ENCODE measurements around the gene OSBPL1A. TPM values are rescaled to one million over a fixed set of nuclear protein-coding genes. Genes with fewer than 3 reads are reported as not detected.
"Not testable (repeated sequence)": the region's sequence is repeated elsewhere in the genome, so short reads cannot be mapped to it uniquely, and the experiment has no call there.

The OSBPL1A gene
- total and polyA plus RNA-seq, 4 experiments from 2014 or later, result 2.4 to 5.3 (median 4.0) TPM

DNA sequence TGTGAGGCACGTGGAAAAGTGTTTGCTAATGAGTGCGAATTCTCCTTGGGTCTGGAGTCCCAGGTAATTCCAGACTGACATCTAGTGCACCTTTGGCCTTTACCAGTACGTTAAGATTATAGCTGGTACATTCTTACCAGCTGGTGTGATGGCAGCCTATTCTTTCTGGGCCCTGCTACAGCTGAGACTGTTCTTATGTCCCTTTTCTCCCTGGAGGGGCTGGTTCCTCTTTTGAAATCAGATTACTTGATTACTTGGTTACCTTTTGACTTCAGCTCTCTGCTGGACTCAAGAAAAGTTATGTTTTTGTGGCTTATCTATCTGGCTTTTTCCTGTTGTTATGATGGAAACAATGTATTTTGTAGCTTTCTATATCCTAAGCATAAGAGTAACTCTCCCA is 244.2 kb downstream of the OSBPL1A start:
- ChIA-PET CTCF (ENCODE audit: partially characterized antibody) (no interaction called here), POLR2A (ENCODE audit: partially characterized antibody) (interaction anchor here (0.9 kb wide), 1 partner anchor 15 kb away, joined by 3 read pairs; the partner anchor contains the start of gene CABYR)
- H3K27ac Mint-ChIP-seq, result no peak overlapping the region
- H3K9me3 Mint-ChIP-seq, result peaks cover 0 to 3% (median 0%) of the 10 kb centered on the region in 8 donors
- intact Hi-C loops (cut with micrococcal nuclease), result no loop called here
- Histone ChIP-seq H3K9me3 (ENCODE audit: control insufficient read depth in 1 of 2, low read length in 2 of 2) (no peaks in the 10 kb centered on the region), H3K36me3 (ENCODE audit: insufficient read depth, low read length) (no peaks in the 10 kb centered on the region), H3K27ac (ENCODE audit: low read depth, low read length) (no peak overlapping the region), H3K4me3 (ENCODE audit: low read length in 2 of 2) (no peak overlapping the region), H3K27me3 (ENCODE audit: insufficient read depth, low read length) (no peaks in the 10 kb centered on the region), H3K4me1 (ENCODE audit: insufficient read depth, low read length) (no peaks in the 10 kb centered on the region)
- DNase-seq, result no peak
- H3K4me3 Mint-ChIP-seq, result no peak overlapping the region
- peaks cover 0 to 7% of the 10 kb centered on the region in 2 donors for H3K36me3 Mint-ChIP-seq
- H3K27me3 Mint-ChIP-seq, result peaks cover 0 to 1% of the 10 kb centered on the region in 2 donors
- H3K4me1 Mint-ChIP-seq, result no peaks in the 10 kb centered on the region

DNA sequence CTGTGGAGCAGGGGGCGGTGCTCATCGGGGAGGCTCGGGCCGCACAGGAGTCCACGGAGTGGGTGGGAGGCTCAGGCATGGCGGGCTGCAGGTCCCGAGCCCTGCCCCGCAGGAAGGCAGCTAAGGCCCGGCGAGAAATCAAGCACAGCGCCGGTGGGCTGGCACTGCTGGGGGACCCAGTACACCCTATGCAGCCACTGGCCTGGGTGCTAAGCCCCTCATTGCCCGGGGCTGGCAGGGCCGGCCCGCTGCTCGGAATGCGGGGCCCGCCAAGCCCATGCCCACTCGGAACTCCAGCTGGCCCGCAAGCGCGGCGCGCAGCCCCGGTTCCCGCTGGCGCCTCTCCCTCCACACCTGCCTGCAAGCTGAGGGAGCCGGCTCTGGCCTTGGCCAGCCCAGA is 248.0 kb downstream of the OSBPL1A start:
- H3K27ac ChIP-seq (ENCODE audit: low read depth, low read length); H3K4me3 Mint-ChIP-seq; H3K9me3 ChIP-seq (ENCODE audit: control insufficient read depth in 1 of 2, low read length in 2 of 2); H3K4me1 Mint-ChIP-seq; CTCF ChIA-PET (ENCODE audit: partially characterized antibody); POLR2A ChIA-PET (ENCODE audit: partially characterized antibody); H3K27ac Mint-ChIP-seq; H3K4me1 ChIP-seq (ENCODE audit: insufficient read depth, low read length); DNase-seq; H3K27me3 Mint-ChIP-seq; H3K27me3 ChIP-seq (ENCODE audit: insufficient read depth, low read length); H3K9me3 Mint-ChIP-seq; H3K36me3 Mint-ChIP-seq; H3K4me3 ChIP-seq (ENCODE audit: low read length in 2 of 2); intact Hi-C loops (cut with micrococcal nuclease); H3K36me3 ChIP-seq (ENCODE audit: insufficient read depth, low read length): not testable (repeated sequence)

DNA sequence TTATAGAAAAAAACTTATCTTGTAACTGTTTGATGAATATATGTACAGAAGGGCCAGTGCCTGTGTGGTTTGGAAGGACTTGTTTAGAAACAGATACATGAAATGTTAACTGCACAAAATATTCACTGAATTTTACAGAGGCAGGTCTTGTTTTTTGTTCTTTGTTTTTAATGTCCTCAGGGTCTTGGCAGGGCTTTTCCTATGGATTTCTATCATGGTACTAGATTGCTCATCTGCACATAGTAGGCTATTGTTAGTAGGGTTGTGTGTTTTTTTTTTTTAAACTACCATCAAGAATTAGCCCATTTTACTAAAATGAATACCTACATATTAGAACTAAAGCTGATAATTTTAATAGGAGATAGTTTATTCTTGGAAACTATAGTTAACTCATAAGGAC is 255.2 kb downstream of the OSBPL1A start:
- Mint-ChIP-seq H3K4me3 (no peak overlapping the region), H3K9me3 (no peaks in the 10 kb centered on the region), H3K4me1 (peaks cover 14 to 28% (median 21%) of the 10 kb centered on the region in 4 donors), H3K36me3 (peaks cover 0 to 4% of the 10 kb centered on the region in 2 donors), H3K27ac (no peak overlapping the region), H3K27me3 (peaks cover 10 to 17% of the 10 kb centered on the region in 2 donors)
- Histone ChIP-seq H3K27ac (ENCODE audit: low read depth, low read length) (no peak overlapping the region), H3K36me3 (ENCODE audit: insufficient read depth, low read length) (no peaks in the 10 kb centered on the region), H3K27me3 (ENCODE audit: insufficient read depth, low read length) (peaks cover 7% of the 10 kb centered on the region), H3K4me1 (ENCODE audit: insufficient read depth, low read length) (peaks cover 22% of the 10 kb centered on the region), H3K4me3 (ENCODE audit: low read length in 2 of 2) (no peak overlapping the region), H3K9me3 (ENCODE audit: control insufficient read depth in 1 of 2, low read length in 2 of 2) (no peaks in the 10 kb centered on the region)
- POLR2A ChIA-PET (ENCODE audit: partially characterized antibody), result interaction anchor here (1.6 kb wide), 1 partner anchor 9 kb away, joined by 4 read pairs; no protein-coding TSS in a partner anchor
- intact Hi-C loops (cut with micrococcal nuclease), result no loop called here
- CTCF ChIA-PET (ENCODE audit: partially characterized antibody), result no interaction called here
- no peak for DNase-seq

DNA sequence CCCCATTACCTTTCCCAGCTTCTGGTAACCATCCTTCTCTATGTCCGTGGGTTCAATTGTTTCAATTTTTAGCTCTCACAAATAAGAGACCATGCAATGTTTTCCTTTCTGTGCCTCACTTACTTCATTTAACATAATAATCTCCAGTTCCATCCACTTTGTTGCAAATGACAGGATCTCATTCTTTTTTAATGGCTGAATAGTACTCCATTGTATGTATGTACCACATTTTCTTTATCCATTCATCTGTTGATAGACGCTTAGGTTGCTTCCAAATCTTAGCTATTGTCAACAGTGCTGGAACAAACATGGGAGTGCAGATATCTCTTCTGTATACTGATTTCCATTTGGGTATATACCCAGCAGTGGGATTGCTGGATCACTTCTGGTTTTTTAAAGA is 256.9 kb downstream of the OSBPL1A start:
- CTCF ChIA-PET (ENCODE audit: partially characterized antibody), result no interaction called here
- no peaks in the 10 kb centered on the region for H3K9me3 ChIP-seq (ENCODE audit: control insufficient read depth in 1 of 2, low read length in 2 of 2)
- Mint-ChIP-seq H3K36me3 (peaks cover 0 to 4% of the 10 kb centered on the region in 2 donors), H3K27ac (no peak overlapping the region), H3K27me3 (peaks cover 10 to 17% of the 10 kb centered on the region in 2 donors), H3K4me1 (peaks cover 26 to 44% (median 34%) of the 10 kb centered on the region in 4 donors), H3K4me3 (peak overlapping the region in 6 of 8 donors; percentile 11 to 68 (median 30)), H3K9me3 (no peaks in the 10 kb centered on the region)
- POLR2A ChIA-PET (ENCODE audit: partially characterized antibody), result interaction anchor here (1.6 kb wide), 1 partner anchor 11 kb away, joined by 4 read pairs; no protein-coding TSS in a partner anchor
- H3K27ac ChIP-seq (ENCODE audit: low read depth, low read length), result no peak overlapping the region
- H3K4me3 ChIP-seq (ENCODE audit: low read length in 2 of 2), result no peak overlapping the region
- no peaks in the 10 kb centered on the region for H3K36me3 ChIP-seq (ENCODE audit: insufficient read depth, low read length)
- peaks cover 7% of the 10 kb centered on the region for H3K27me3 ChIP-seq (ENCODE audit: insufficient read depth, low read length)
- peaks cover 29% of the 10 kb centered on the region for H3K4me1 ChIP-seq (ENCODE audit: insufficient read depth, low read length)
- intact Hi-C loops (cut with micrococcal nuclease), result no loop called here
- DNase-seq, result no peak

DNA sequence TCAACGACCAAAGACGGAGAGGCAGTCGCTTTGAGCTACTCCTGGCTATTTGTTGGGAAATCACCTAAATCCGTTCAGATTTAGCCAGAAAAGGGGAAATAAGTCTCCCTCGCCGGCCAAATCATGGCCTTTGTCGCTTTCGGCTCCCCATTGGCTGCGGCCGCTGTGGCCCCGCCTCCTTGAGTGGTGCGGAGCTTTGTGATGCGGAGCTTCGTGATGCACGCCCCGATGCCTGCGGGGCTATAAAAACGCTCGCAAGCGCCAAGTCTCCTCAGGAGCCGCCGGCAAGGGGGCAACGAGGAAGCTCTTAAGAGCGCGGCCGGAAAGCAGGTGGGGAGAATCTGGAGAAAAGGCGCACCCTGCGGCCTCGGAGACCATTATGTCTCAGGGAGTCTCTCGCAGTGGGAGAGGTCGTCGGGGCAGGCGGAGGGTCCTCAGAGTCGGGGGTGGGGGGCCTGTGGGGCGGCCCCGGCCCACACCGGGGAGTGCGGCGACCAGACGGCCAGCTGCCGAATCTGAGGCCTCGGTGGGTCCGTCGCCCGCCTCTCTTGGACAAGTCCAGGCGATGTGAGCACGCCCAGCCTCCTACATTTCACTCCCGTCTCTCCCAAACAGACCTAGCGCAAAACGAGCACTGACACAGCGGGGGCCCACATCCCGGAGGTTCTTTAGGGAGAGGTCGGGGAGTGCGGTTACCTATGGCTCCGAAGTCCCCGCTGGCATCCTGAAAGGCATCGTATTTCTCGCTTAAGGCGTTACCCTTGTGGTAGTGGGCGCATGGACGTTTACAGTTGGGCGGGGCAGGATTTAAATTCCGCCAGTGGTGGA is 258.6 kb downstream of the OSBPL1A start, which contains the start of gene CABYR:
TSS of gene CABYR (plus strand) at position 274 of the 828 bp plus-strand sequence. CDS start 4,053 bp downstream, outside the sequence.
- Mint-ChIP-seq H3K9me3 (no peaks in the 10 kb centered on the region), H3K36me3 (peaks cover 9 to 10% of the 10 kb centered on the region in 2 donors), H3K27me3 (peaks cover 8 to 11% of the 10 kb centered on the region in 2 donors), H3K4me1 (peaks cover 26 to 44% (median 34%) of the 10 kb centered on the region in 4 donors), H3K4me3 (peak within 1 kb of the TSS; percentile 86 to 98 (median 92)), H3K27ac (peak within 1 kb of the TSS; percentile 79 to 94 (median 87))
- CTCF ChIA-PET (ENCODE audit: partially characterized antibody), result interaction anchor here (0.9 kb wide), 1 partner anchor 20 kb away, joined by 3 read pairs; no protein-coding TSS in a partner anchor
- Histone ChIP-seq H3K9me3 (ENCODE audit: control insufficient read depth in 1 of 2, low read length in 2 of 2) (no peaks in the 10 kb centered on the region), H3K27ac (ENCODE audit: low read depth, low read length) (peak within 1 kb of the TSS; percentile 37), H3K4me3 (ENCODE audit: low read length in 2 of 2) (peak within 1 kb of the TSS; percentile 49 to 67), H3K4me1 (ENCODE audit: insufficient read depth, low read length) (peaks cover 29% of the 10 kb centered on the region), H3K27me3 (ENCODE audit: insufficient read depth, low read length) (peaks cover 7% of the 10 kb centered on the region), H3K36me3 (ENCODE audit: insufficient read depth, low read length) (no peaks in the 10 kb centered on the region)
- DNase-seq, result peak; percentile 71 to 86 (median 71)
- intact Hi-C loops (cut with micrococcal nuclease), result loop anchor here (5.0 kb wide), 1 partner anchor 312 kb away; no protein-coding TSS in a partner anchor
- POLR2A ChIA-PET (ENCODE audit: partially characterized antibody), result interaction anchor here (0.6 to 2.0 kb wide), 10 partner anchors 11 to 685 kb away, joined by 3 to 9 read pairs (median 5); no protein-coding TSS in a partner anchor

DNA sequence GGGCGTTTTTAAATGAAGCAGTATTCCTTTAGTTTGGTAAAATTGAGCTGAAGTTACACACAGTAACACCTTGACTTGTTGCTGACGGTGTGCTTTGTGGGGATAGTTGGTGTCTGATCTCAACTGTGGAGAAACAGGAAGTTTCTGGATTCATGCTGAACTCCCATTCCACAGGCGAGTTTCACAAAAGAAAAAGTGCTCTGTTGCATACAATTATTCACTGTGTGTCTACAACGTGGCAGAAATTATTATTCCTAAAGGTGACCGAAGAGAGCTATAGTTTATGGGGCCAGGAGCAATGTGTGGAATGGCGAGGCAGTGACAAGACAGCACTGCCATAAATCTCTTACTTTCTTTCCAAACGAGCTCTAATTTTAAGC is 259.2 kb downstream of the OSBPL1A start:
- peaks cover 12 to 14% of the 10 kb centered on the region in 2 donors for H3K36me3 Mint-ChIP-seq
- ChIA-PET CTCF (ENCODE audit: partially characterized antibody) (no interaction called here), POLR2A (ENCODE audit: partially characterized antibody) (interaction anchor here (0.8 to 2.0 kb wide), 8 partner anchors 11 to 685 kb away, joined by 3 to 9 read pairs (median 6); no protein-coding TSS in a partner anchor)
- peak overlapping the region; percentile 4 to 67 for H3K4me3 ChIP-seq (ENCODE audit: low read length in 2 of 2)
- H3K9me3 ChIP-seq (ENCODE audit: control insufficient read depth in 1 of 2, low read length in 2 of 2), result no peaks in the 10 kb centered on the region
- peak overlapping the region; percentile 86 to 98 (median 92) for H3K4me3 Mint-ChIP-seq
- H3K27ac ChIP-seq (ENCODE audit: low read depth, low read length), result peak overlapping the region; percentile 37
- H3K27ac Mint-ChIP-seq, result peak overlapping the region in 6 of 7 donors; percentile 68 to 94 (median 90)
- H3K9me3 Mint-ChIP-seq, result no peaks in the 10 kb centered on the region
- H3K27me3 ChIP-seq (ENCODE audit: insufficient read depth, low read length), result peaks cover 7% of the 10 kb centered on the region
- peaks cover 26 to 44% (median 34%) of the 10 kb centered on the region in 4 donors for H3K4me1 Mint-ChIP-seq
- H3K27me3 Mint-ChIP-seq, result peaks cover 8 to 10% of the 10 kb centered on the region in 2 donors
- H3K4me1 ChIP-seq (ENCODE audit: insufficient read depth, low read length), result peaks cover 29% of the 10 kb centered on the region
- intact Hi-C loops (cut with micrococcal nuclease), result loop anchor here (5.0 kb wide), 1 partner anchor 311 kb away; no protein-coding TSS in a partner anchor
- DNase-seq, result no peak
- H3K36me3 ChIP-seq (ENCODE audit: insufficient read depth, low read length), result no peaks in the 10 kb centered on the region

DNA sequence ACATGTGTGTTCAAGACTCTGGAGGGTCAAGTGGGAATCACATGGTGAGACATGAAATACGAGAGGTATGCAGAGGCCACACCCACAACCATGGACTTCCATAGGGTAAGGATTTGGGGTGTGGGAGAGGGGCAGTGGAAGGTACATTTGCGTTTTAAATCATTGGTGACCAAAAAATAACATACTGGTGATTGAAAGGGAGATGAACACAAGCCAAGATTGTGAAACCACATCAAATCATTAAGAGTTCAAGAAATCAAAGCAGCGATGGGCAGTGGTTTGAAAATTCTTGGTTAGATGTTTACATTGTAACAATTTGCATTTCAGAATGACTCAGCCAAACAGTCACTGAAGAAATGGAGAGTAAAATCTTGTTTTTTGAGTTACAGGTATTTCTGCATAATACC is 260.7 kb downstream of the OSBPL1A start:
- H3K27me3 ChIP-seq (ENCODE audit: insufficient read depth, low read length), result peaks cover 7% of the 10 kb centered on the region
- H3K9me3 ChIP-seq (ENCODE audit: control insufficient read depth in 1 of 2, low read length in 2 of 2), result no peaks in the 10 kb centered on the region
- Mint-ChIP-seq H3K4me3 (peak overlapping the region in 7 of 8 donors; percentile 9 to 98 (median 48)), H3K4me1 (peaks cover 26 to 44% (median 34%) of the 10 kb centered on the region in 4 donors), H3K27ac (peak overlapping the region; percentile 68 to 94 (median 74)), H3K27me3 (peaks cover 5 to 7% of the 10 kb centered on the region in 2 donors), H3K36me3 (peaks cover 26 to 27% of the 10 kb centered on the region in 2 donors), H3K9me3 (no peaks in the 10 kb centered on the region)
- peaks cover 29% of the 10 kb centered on the region for H3K4me1 ChIP-seq (ENCODE audit: insufficient read depth, low read length)
- CTCF ChIA-PET (ENCODE audit: partially characterized antibody), result no interaction called here
- intact Hi-C loops (cut with micrococcal nuclease), result loop anchor here (5.0 kb wide), 1 partner anchor 310 kb away; no protein-coding TSS in a partner anchor
- DNase-seq, result peak in 3 of 5 donors; percentile 17 to 20 (median 19)
- no peak overlapping the region for H3K4me3 ChIP-seq (ENCODE audit: low read length in 2 of 2)
- POLR2A ChIA-PET (ENCODE audit: partially characterized antibody), result no interaction called here
- peaks cover 11% of the 10 kb centered on the region for H3K36me3 ChIP-seq (ENCODE audit: insufficient read depth, low read length)
- peak overlapping the region; percentile 6 for H3K27ac ChIP-seq (ENCODE audit: low read depth, low read length)

Data from CD4-positive, alpha-beta memory T cell (primary cell).